Mammary epithelial cell (primary cell): ENCODE results near the gene CCL1.

Source experiments
- EZH2 ChIP-seq: IDR thresholded peaks from 2 replicates; pipeline ENCODE4 v1.6.1; 2012; ENCODE audit warnings: low read length, inconsistent platforms, borderline replicate concordance
- TF ChIP-seq, protein P1 (sequence below), 2 donors: IDR thresholded peaks in 1 of 2; conservative IDR thresholded peaks in 1 of 2; 2 replicates each; pipeline ENCODE4 v1.5.1; 2011 to 2012; ENCODE audit warnings: inconsistent platforms in 2 of 2, low read length in 2 of 2, mild to moderate bottlenecking in 2 of 2, control low read depth in 1 of 2, low read depth in 1 of 2; ENCODE audit not compliant: insufficient read depth in 1 of 2; ENCODE audit errors: extremely low read depth in 1 of 2

GRCh38 chr17:34382621-34383124 lies 19.6 kb upstream of the CCL1 start:
- no peak for TF ChIP-seq EZH2
- TF ChIP-seq, protein P1, sequence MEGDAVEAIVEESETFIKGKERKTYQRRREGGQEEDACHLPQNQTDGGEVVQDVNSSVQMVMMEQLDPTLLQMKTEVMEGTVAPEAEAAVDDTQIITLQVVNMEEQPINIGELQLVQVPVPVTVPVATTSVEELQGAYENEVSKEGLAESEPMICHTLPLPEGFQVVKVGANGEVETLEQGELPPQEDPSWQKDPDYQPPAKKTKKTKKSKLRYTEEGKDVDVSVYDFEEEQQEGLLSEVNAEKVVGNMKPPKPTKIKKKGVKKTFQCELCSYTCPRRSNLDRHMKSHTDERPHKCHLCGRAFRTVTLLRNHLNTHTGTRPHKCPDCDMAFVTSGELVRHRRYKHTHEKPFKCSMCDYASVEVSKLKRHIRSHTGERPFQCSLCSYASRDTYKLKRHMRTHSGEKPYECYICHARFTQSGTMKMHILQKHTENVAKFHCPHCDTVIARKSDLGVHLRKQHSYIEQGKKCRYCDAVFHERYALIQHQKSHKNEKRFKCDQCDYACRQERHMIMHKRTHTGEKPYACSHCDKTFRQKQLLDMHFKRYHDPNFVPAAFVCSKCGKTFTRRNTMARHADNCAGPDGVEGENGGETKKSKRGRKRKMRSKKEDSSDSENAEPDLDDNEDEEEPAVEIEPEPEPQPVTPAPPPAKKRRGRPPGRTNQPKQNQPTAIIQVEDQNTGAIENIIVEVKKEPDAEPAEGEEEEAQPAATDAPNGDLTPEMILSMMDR (conservative IDR thresholded peaks at IDR 0.05 in 1 of 2, IDR thresholded peaks at IDR 0.05 in 1 of 2; ENCODE audit: extremely low read depth in 1 of 2, insufficient read depth in 1 of 2, low read depth in 1 of 2, low read length in 2 of 2): no peak
